ENCODE results near the gene IFNL4.
A peak's percentile ranks its signal among the peaks of the same experiment; 100 is the strongest.
"Not testable (repeated sequence)": the region's sequence is repeated elsewhere in the genome, so short reads cannot be mapped to it uniquely, and the experiment has no call there.

The IFNL4 gene

GRCh38 chr19:39219108-39219507, 29.5 kb downstream of the IFNL4 start:
- not testable (repeated sequence) for DNase-seq

DNA sequence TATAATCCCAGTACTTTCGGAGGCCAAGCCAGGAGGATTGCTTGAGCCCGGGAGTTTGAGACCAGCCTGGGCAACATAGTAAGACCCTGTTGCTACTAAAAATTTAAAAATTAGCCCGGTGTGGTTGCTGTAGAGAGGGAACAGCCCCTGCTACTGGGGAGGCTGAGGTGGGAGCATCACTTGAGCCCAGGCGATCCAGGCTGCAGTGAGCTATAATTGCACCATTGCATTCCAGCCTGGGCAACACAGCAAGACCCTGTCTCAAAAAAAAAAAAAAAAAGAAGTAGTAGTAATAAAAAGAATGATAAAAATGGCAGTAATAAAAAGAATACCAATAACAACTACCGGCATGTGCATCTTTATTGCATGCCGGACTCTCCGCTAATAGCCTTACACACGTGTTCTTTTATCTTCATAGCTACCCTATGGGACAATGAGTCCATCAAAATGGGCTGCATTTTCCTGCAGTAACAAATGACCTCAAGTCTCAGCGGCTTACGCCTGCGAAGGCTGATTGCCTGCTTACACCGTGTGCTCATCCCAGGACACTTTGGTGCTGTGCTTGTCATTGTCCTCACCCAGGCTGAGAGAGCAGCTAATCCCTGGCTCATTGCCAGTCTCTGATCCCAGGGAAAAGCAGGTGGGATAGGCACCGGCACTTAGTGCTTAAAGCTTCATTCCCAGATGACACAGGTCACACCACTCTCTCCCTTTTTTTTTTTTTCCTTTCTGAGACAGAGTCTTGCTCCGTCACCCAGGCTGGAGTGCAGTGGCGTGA, 30.2 kb downstream of the IFNL4 start:
- no peak for DNase-seq

DNA sequence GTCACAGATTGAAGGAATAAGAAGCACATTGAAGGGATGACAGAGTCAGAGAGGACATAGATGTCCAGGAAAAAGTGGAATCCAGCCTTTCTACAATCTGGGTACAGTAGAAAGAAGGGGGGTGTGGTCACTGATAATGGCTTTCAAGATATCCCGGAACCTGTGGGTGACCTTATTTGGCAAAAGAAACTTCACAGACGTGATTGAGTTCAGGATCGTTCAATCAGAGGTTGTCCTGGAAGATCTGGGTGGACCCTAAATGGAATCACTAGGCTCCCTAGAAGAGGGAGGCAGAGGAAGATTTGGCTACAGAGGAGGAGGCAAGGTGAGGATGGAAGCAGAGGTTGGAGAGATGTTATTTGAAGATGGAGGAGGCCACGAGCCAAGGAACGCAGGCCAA, 31.6 kb downstream of the IFNL4 start:
- DNase-seq, result no peak

DNA sequence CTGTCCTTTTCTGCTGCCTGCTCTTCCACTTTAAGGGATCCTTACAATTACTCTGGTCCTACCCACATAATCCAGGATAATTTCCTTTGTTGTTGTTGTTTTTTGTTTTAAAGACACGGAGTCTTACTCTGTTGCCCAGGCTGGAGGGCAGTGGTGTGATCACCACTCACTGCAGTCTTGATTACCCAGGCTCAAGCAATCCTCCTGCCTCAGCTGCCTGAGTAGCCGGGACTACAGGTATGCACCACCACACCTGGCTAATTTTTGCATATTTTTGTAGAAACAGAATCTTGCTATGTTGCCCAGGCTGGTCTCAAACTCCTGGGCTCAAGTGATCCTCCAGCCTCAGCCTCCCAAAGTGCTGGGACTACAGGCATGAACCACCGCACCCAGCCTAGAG, 33.3 kb downstream of the IFNL4 start:
- not testable (repeated sequence) for DNase-seq

GRCh38 chr19:39212375-39212742, 36.3 kb downstream of the IFNL4 start:
- DNase-seq, result peak; percentile 16 to 50 (median 31)

- no peak for DNase-seq
Observed at GRCh38 chr19:39211731-39212374, 36.8 kb downstream of the IFNL4 start.

GRCh38 chr19:39209196-39209595, 39.5 kb downstream of the IFNL4 start:
- no peak for DNase-seq

DNA sequence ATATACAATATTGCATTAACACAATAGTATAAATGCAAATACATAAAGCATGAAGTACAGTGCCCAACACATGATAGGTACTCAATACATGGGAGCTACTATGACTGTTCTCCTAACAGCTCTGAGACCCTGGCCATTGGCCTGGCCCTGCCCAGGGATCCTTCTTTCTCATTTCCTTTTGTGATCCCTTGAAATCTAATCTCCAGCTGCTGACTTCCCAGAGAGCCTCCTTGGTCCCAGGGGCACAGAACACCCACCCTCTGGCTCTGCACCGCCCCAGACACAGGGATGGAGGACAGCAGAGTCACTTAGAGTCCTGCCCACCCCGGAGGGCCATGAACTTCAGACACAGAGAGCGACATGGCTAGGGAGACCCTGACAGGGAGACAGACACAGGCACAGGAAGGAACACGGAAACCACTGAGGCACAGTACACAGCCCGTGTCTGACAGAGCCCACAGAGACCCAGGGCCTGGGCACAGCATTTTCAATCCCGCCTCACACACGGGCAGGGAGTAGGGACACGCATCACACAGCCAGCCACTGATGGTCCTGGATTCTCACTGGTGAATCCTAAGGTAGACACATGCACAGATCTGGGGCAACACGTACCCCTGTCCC, 40.4 kb downstream of the IFNL4 start:
- no peak for DNase-seq

DNA sequence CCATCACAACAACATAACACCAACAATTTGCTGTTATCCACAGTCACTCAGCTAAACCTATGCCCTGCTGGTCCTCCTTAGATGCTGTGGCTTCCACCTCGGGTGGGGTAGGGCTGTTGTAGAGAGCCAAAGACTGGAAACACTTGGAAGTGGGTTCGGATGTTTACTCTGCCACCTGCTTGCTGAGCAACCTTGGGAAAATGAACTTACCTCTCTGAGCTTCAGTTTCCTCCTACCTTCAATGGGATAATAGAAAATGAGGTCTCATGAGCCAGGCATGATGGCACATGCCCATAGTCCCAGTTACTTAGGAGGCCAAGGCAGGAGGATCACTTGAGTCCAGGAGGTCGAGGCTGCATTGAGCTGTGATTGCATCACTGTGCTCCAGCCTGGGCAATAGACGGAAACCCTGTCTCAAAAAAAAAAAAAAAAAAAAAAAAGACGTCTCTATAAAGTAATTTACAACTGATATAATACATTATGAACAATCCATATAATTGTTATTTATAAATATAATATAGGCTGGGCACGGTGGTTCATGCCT, 41.3 kb downstream of the IFNL4 start:
- no peak for DNase-seq

DNA sequence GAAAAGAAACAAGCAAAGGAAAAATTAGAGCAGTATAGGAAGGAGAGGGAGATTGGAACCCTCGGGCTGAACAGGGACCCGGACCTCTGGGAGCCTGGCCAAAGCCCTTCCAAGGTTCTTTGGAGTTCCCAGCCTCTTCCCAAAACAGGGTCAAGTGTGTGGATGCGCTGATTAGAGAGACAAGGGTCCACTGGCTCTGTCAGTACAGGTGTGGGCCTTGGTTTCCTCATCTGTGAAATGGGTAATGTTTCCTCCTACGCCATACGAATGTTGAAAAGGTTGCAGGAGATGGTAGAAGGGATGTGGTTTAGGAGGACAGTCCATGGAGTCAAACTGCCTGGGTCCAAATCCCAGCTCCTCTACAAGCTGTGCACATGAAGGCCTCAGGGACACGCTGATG, 42.5 kb downstream of the IFNL4 start:
- DNase-seq, result no peak

- no peak for DNase-seq
Observed at GRCh38 chr19:39205449-39205764, 43.2 kb downstream of the IFNL4 start.

GRCh38 chr19:39203372-39204341, 45.0 kb downstream of the IFNL4 start, which contains the start of gene SYCN:
Gene SYCN (minus strand): TSS chr19:39204263. CDS start chr19:39204254, 9 bp downstream.
- no peak for DNase-seq

GRCh38 chr19:39202998-39203355, 45.7 kb downstream of the IFNL4 start:
- DNase-seq, result no peak

DNA sequence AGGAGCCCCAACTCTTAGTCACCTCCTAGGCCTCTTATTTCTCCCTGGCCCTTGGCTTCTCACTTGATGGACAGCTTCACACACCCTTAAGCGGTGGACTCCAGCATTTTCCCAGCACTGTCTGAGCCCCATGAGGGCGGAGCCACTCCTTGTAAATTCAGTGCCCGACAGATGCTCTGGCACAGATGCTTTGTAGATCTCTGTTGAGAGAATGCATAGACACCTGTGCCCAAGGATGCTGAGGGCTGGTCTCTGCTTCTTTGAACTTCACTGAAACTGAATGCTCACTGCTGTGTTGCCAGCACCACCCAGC, 47.9 kb downstream of the IFNL4 start:
- DNase-seq, result no peak

DNA sequence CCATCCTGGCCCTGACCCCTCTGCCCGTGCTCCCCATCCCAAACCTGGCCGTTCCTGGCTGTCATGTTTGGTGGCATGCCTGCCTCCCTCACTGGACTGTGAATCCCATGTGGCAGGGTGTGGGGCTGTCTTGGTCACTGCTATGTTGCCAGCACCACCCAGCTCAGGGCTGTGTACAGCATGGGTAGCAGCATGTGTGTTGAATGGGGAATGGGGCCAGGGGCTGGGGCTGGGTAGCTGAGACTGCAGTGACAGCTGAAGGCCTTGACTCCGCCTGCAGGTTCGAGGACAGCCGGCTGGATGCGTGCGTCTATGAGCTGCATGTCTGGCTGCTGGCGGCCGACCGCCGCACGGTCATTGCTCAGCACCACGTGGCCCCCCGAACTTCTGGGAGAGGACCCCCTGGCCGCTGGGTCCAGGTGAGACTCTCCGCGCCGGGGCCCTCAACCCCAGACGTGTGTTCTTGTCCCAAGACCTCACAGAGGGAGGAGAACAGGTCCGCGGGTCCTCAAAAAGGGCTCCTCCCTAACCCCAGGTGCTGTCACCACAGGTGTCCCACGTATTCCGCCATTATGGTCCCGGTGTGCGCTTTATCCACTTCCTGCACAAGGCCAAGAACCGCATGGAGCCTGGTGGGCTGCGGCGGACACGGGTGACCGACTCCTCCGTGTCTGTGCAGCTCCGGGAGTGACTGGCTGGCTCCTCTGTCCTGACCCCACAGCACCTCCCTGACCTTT, 48.4 kb downstream of the IFNL4 start:
- no peak for DNase-seq

DNA sequence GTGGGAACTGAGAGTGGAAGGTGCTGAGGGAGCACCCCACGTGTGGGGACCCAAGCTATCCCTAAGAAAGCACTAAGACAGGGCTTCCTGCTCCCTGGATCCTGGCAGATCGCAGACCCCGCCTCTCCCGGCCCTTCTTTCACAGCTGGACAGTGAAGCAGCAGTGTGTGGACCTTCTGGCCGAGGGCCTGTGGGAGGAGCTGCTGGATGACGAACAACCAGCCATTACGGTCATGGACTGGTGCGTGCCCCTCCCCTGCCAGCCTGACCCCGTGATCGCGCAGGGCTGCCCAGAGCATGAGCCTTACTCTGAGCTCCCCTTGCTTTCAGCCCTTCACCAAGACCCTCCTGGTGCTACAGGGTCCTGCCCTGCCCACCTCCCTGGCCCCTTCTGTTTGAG, 49.6 kb downstream of the IFNL4 start:
- DNase-seq, result no peak

- no peak for DNase-seq
Observed at GRCh38 chr19:39197808-39198207, 50.8 kb downstream of the IFNL4 start.

GRCh38 chr19:39196860-39197562, 51.6 kb downstream of the IFNL4 start, which contains the start of gene NCCRP1:
Gene NCCRP1 (plus strand): TSS chr19:39196964. CDS start chr19:39196983, 19 bp downstream.
- no peak for DNase-seq

- DNase-seq, result no peak
Observed at GRCh38 chr19:39196320-39196719, 52.3 kb downstream of the IFNL4 start.

Measured in stimulated activated naive CD4-positive, alpha-beta T cell (primary cell).